Ascending aorta (tissue), 2 donors: ENCODE data around the gene RHOG. TPM values are rescaled to one million over a fixed set of nuclear protein-coding genes. Genes with fewer than 3 reads are reported as not detected.
"Not testable (repeated sequence)": the region's sequence is repeated elsewhere in the genome, so short reads cannot be mapped to it uniquely, and the experiment has no call there.

Experiments
- DNase-seq, 2 donors: peaks; one replicate each; pipeline ENCODE4 v3.0.0-alpha.2; 2019; ENCODE audit warnings: low spot score in 2 of 2
- H3K27ac ChIP-seq, 2 donors: fragments of 200-600 bp; sonication (generic); one replicate each; pipeline ENCODE4 v1.5.1; 2016 to 2017; ENCODE audit warnings: mild to moderate bottlenecking in 1 of 2
- H3K27me3 ChIP-seq: fragments of 200-600 bp; sonication (generic); one replicate; pipeline ENCODE4 v1.5.1; 2017
- H3K36me3 ChIP-seq, 2 donors: fragments of 200-600 bp; sonication (generic); one replicate each; pipeline ENCODE4 v1.5.1; 2016
- H3K4me1 ChIP-seq, 2 donors: fragments of 200-600 bp; sonication (generic); one replicate each; pipeline ENCODE4 v1.5.1; 2016 to 2017; ENCODE audit warnings: mild to moderate bottlenecking in 1 of 2
- H3K4me3 ChIP-seq, 2 donors: fragments of 200-600 bp; sonication (generic); one replicate each; pipeline ENCODE4 v1.5.1; 2016 to 2017; ENCODE audit warnings: mild to moderate bottlenecking in 1 of 2
- H3K9me3 ChIP-seq, 2 donors: fragments of 200-600 bp; sonication (generic); one replicate each; pipeline ENCODE4 v1.5.1; 2016
- intact Hi-C: fragments of 100-400 bp; cut with DNase I; formaldehyde crosslinking; loops from one replicate; pipeline ENCODE4 v1.15.1; 2023
- total RNA-seq: library from RNA; depleted of rRNA; stranded (reverse); fragments of >200 nt; gene quantifications from one replicate; pipeline ENCODE4 v1.1.0, GENCODE V29; 2016
- TF ChIP-seq, protein P1 (sequence below), 3 experiments: fragments of 200-600 bp in 2 of 3; fragments of 450-650 bp in 1 of 3; sonication (generic) in 2 of 3; IDR thresholded peaks; one replicate each; pipeline ENCODE4 v1.5.1; 2016 to 2019; ENCODE audit warnings: antibody characterized with exemption in 3 of 3, mild to moderate bottlenecking in 1 of 3, moderate library complexity in 1 of 3

Gene RHOG
- total RNA-seq, 1 donor from 2014 or later = 60.7 TPM

DNA sequence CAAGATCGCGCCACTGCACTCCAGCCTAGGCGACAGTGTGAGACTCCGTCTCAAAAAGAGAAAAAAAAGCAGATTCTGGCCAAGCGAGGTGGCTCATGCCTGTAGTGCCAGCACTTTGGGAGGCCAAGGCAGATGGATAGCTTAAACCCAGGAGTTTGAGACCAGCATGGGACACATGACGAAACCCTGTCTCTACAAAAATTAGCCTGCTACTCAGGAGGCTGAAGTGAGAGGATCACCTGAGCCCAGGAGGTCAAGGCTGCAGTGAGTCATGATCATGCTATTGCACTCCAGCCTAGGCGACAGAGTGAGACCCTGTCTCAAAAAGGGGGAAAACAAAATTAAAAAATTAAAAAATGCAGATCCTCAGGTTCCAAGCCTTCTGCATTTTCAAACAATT, 18.4 kb downstream of the RHOG start:
- H3K4me1 ChIP-seq = no peaks in the 10 kb centered on the region
- no peak for DNase-seq
- H3K36me3 ChIP-seq = peaks cover 15 to 20% of the 10 kb centered on the region in 2 donors
- H3K27ac ChIP-seq = no peak overlapping the region
- no peak overlapping the region for H3K4me3 ChIP-seq
- intact Hi-C loops = no loop called here
- H3K9me3 ChIP-seq = no peaks in the 10 kb centered on the region
- TF ChIP-seq, protein P1, sequence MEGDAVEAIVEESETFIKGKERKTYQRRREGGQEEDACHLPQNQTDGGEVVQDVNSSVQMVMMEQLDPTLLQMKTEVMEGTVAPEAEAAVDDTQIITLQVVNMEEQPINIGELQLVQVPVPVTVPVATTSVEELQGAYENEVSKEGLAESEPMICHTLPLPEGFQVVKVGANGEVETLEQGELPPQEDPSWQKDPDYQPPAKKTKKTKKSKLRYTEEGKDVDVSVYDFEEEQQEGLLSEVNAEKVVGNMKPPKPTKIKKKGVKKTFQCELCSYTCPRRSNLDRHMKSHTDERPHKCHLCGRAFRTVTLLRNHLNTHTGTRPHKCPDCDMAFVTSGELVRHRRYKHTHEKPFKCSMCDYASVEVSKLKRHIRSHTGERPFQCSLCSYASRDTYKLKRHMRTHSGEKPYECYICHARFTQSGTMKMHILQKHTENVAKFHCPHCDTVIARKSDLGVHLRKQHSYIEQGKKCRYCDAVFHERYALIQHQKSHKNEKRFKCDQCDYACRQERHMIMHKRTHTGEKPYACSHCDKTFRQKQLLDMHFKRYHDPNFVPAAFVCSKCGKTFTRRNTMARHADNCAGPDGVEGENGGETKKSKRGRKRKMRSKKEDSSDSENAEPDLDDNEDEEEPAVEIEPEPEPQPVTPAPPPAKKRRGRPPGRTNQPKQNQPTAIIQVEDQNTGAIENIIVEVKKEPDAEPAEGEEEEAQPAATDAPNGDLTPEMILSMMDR (IDR thresholded peaks at IDR 0.05) = no peak
- H3K27me3 ChIP-seq = no peaks in the 10 kb centered on the region

DNA sequence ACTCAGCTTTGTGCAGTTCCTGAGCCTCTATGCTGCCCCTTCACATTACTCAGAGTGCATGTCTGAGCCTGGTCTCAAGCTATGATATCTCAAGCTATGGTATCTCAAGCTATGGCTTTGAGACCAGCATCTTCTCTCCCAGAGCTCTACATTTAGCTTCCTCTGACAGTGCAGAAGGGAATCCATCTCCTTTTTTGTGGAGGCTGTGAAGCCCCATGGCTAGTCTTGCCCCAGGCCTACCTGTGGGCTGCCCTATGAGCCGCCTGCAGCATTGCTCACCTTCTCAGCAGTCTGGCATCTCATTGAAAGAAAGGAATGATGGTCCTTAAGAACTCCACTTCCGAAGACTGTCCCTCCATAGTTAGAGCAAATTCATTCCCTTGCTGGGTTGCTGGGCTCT, 19.8 kb downstream of the RHOG start:
- intact Hi-C loops = no loop called here
- H3K36me3 ChIP-seq = peaks cover 7 to 8% of the 10 kb centered on the region in 2 donors
- no peaks in the 10 kb centered on the region for H3K4me1 ChIP-seq
- H3K4me3 ChIP-seq = no peak overlapping the region
- H3K27me3 ChIP-seq = no peaks in the 10 kb centered on the region
- no peak overlapping the region for H3K27ac ChIP-seq
- TF ChIP-seq, protein P1 (IDR thresholded peaks at IDR 0.05) = no peak
- DNase-seq = no peak
- H3K9me3 ChIP-seq = no peaks in the 10 kb centered on the region

DNA sequence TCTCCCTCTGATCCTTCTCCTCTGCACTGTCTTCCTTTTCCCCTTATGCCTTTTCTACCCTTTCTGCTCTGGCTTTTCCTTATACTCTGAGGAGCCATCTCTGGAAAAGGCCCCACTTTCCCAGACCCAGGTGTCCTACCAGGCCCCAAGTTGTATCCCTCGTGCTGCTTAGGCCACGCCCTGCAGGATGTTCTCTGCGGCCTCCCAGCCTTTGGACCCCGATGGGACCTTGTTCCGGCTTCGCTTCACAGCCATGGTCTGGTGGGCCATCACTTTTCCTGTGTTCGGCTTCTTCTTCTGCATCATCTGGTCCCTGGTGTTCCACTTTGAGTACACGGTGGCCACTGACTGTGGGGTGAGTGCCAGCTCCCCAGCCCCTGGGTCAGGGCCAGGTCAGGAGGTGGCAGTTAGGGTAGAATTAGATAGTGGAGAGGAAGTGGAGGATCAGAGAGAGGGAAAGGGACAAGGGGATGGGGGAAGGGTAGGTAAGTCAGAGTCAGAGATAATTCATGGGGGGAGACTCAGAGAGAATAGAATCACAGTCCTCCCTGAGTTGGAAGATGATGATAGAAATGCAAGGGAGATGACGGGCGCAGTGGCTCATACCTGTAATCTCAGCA, 23.5 kb downstream of the RHOG start:
- DNase-seq = no peak
- intact Hi-C loops = no loop called here
- H3K36me3 ChIP-seq = no peaks in the 10 kb centered on the region
- H3K27me3 ChIP-seq = no peaks in the 10 kb centered on the region
- no peaks in the 10 kb centered on the region for H3K4me1 ChIP-seq
- no peak overlapping the region for H3K27ac ChIP-seq
- H3K9me3 ChIP-seq = no peaks in the 10 kb centered on the region
- H3K4me3 ChIP-seq = no peak overlapping the region
- TF ChIP-seq, protein P1 (IDR thresholded peaks at IDR 0.05) = no peak

- intact Hi-C loops = no loop called here
- no peaks in the 10 kb centered on the region for H3K27me3 ChIP-seq
- H3K9me3 ChIP-seq = no peaks in the 10 kb centered on the region
- H3K36me3 ChIP-seq = no peaks in the 10 kb centered on the region
- TF ChIP-seq, protein P1 (IDR thresholded peaks at IDR 0.05) = no peak
- H3K4me3 ChIP-seq = no peak overlapping the region
- no peak overlapping the region for H3K27ac ChIP-seq
- H3K4me1 ChIP-seq = no peaks in the 10 kb centered on the region
- DNase-seq = no peak
Observed at GRCh38 chr11:3816673-3817072, 24.1 kb downstream of the RHOG start.

- TF ChIP-seq, protein P1 (IDR thresholded peaks at IDR 0.05) = no peak
- no peak overlapping the region for H3K4me3 ChIP-seq
- H3K4me1 ChIP-seq = no peaks in the 10 kb centered on the region
- no peak for DNase-seq
- H3K27ac ChIP-seq = no peak overlapping the region
- no peaks in the 10 kb centered on the region for H3K36me3 ChIP-seq
- no peaks in the 10 kb centered on the region for H3K9me3 ChIP-seq
- no peaks in the 10 kb centered on the region for H3K27me3 ChIP-seq
- intact Hi-C loops = no loop called here
Observed at GRCh38 chr11:3815845-3816244, 24.9 kb downstream of the RHOG start.

- H3K4me3 ChIP-seq, H3K4me1 ChIP-seq, H3K36me3 ChIP-seq, H3K27me3 ChIP-seq, H3K9me3 ChIP-seq, DNase-seq, H3K27ac ChIP-seq, intact Hi-C loops: not testable (repeated sequence)
Observed at GRCh38 chr11:3814832-3815231, 25.9 kb downstream of the RHOG start.
